ENCODE measurements around the gene CACNG1.

DNA sequence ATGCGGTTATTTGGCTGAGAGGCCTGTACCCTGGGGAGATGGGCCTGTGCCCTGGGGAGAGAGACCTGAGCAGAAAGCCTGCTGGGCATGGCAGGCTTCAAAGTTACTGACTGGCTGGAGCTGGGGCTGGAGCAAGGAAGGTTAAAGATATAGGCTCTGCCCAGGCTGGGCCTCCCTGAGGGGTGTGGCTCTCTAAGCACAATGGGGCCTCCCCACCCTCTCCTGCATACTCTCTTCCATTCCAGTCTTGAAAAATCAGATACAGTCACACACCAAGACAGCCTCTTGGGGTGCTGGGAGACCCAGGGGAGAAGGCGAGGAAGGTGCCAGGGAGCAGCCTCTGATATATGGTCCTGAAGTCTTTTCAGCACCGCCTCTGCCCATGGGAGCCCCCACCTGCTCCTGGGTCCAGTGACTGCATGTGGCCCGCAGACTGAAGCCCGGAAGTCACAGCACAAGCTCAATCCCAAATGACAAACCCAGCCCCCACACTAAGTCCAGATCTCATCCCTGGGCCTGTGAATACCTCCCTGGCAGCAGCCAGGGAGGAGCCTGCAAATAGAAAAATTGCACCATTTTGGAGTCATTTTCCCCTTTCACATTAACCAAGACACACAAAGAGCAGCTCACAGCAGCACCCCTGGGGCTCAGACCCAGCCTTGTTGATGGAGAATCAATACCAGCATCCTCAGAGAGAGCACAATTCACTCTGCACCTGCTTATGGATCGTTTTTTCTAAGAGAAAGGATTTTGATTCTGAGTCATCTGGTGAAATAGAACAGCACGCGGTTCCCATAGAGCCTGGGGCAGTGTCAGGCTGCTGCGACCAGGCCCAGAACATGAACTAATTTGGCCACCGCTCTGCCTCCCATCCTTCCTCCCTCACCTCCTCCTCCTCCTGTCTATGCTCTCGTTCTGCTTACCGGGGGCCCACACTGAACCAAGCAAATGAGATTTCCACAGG is 25.6 kb upstream of the CACNG1 start:
- TF ChIP-seq, protein P1, sequence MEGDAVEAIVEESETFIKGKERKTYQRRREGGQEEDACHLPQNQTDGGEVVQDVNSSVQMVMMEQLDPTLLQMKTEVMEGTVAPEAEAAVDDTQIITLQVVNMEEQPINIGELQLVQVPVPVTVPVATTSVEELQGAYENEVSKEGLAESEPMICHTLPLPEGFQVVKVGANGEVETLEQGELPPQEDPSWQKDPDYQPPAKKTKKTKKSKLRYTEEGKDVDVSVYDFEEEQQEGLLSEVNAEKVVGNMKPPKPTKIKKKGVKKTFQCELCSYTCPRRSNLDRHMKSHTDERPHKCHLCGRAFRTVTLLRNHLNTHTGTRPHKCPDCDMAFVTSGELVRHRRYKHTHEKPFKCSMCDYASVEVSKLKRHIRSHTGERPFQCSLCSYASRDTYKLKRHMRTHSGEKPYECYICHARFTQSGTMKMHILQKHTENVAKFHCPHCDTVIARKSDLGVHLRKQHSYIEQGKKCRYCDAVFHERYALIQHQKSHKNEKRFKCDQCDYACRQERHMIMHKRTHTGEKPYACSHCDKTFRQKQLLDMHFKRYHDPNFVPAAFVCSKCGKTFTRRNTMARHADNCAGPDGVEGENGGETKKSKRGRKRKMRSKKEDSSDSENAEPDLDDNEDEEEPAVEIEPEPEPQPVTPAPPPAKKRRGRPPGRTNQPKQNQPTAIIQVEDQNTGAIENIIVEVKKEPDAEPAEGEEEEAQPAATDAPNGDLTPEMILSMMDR (conservative IDR thresholded peaks at IDR 0.05) = no peak
- TF ChIP-seq EZH2 (IDR thresholded peaks at IDR 0.05; ENCODE audit: low read depth) = no peak
